ENCODE measurements around the gene ZFYVE21.

Gene ZFYVE21

DNA sequence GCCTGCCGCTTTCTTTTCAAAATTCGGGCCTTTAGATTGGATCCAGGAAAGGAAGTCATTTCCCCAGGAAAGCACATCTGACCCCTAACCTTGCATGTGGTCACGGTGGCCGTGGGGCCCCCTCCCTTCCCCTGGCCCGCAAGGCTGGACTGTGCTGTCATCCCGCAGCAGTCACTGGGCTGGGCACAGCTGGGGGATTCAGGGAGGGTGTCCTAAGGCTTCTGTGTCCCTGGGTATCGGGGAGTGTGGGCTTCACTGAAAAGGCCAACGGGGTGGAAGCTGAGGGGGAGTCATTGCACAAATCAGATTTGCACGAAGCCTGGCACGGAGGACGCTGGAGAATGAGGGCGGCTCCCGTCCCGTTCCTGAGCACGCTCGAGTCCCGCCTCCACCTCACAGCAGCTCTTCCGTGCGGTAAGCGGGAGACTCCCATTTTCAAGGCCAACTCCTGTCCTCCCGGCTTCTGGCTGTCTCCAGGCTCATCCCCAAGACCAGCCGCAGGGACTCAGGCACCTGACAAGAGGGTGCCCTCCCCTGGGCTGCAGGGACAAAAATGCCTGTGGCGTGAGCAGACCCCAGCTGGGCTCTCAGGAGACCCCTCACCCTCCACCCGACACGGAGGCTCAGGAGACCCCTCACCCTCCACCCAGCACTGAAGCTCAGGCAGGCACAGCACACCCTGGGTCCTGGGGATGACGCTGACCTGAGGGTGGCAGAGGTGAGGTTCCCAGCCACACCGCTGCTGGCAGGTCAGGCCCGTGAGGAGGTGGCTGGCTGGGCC lies 9.9 kb upstream of the ZFYVE21 start:
- no peak for DNase-seq (ENCODE audit: low read depth)

DNA sequence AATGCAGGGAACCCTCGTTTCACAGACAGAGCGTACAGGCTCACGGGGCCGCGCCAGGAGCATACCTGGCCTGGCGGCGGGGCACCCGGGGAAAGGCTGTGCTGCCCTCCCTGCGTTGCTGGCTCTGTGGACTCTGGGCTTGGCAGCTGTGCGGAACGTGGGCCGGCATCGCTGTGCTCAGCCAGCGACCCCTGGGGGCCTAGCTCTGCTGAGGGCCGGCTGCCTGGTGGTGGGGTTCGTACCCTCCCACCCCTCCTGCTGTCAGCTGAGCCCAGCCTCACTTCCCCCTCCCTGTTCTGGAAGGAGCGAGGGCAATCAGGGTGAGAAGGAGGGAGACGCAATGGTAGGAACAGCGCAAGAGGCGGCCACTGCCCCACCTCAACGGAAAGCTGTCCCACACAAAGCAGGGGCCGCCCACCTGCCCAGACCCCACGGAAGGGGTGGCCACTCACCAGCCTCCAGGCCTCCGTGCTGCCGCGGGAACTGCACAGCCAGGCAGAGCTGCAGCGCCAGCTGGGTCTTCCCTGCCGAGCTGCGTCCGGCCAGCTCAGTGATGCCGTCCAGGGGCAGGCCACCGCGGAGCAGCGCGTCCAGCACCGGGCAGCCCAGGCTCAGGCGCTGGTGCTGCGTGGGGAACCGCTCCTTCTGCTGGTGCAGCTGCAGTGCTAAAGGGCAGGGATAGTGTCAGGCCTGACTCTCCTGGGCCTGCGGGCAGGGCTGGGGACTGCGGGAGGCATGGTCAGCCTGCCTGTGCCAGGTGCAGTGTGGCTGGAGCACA lies 8.9 kb upstream of the ZFYVE21 start:
- DNase-seq (ENCODE audit: low read depth): no peak

DNA sequence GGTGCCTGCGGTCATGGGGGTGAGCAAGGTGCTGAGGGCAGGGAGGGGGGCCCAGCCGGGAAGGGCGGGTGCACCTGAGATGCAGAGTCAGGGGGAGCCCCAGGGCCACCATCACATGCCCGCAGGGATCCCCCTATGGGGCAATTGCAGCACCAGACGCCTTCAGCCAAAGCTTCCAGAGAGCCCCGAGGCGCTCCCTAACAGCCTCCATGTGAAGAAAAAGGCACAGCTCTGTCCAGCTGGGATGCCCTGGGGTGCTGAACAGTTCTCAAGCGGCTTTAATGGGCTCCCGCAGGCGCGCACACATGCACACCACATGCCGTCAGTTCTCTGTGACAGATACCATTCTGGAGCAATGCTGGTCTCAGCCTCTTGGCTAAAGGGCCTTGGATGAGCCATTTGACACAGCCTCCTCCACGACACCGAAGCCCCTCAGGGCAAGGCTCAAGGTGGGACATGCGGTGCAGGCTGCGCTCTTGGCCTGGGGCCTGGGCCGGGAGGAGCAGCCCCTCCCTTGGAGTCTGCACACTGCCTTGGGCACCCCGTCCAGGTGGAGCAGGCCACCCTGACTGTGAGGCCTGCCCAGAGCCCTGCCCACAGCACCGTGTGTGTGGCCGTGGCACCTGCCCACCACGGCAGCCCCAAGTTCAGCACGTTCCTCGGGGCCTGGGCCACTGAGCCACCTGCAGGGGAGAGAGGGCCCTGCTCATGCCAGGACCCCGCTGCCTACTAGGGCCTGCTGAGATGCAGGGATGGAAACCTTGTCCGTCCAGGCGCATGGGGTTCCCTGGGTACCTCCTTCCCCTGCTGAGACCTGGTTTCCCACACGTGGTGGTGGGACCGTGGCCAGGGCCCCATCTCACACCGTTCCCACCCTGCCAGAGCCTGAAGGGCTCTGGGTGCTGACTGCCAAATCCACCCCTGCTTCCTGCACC lies 8.0 kb upstream of the ZFYVE21 start:
- no peak for DNase-seq (ENCODE audit: low read depth)

DNA sequence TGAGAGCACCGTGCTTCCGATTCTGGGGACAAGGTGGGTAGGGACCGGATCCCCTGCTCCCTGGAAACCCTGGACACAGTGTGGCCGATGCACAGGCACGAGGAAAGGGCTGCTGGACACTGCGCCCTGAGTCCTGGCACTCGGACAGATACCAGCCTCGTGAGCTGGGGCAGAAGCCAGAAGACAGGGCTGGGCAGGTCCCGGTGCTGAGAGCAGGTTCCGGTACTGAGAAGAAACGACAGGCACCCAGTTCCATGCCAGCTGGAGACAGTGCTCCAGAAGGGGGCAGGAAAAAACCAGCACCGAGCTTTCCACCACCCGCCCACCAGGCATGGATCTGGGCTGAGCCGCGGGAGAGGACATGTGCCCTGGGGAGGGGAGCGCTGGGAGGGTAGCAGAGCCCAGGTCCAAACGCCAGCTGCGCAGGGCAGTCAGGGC lies 6.8 kb upstream of the ZFYVE21 start:
- DNase-seq (ENCODE audit: low read depth): no peak

DNA sequence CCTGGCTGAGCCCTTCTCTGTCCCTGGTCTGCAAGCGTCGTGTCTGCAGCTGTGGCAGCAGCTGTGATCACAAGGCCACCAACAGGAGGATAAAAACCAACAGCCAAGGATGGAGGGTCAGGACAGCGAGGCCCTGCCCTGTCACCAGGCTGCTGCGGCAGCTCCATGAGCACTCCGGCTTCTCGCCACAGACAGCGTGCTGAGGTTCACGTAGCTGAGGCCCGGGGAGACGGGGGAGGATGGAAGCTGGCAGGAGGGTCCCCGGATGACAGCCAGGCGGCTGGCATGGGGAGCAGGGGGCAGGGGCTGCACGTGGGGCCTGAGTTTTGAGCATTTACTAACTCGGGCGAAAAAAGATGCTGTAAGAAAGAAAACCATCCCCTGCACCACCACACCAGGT lies 5.8 kb upstream of the ZFYVE21 start:
- no peak for DNase-seq (ENCODE audit: low read depth)

DNA sequence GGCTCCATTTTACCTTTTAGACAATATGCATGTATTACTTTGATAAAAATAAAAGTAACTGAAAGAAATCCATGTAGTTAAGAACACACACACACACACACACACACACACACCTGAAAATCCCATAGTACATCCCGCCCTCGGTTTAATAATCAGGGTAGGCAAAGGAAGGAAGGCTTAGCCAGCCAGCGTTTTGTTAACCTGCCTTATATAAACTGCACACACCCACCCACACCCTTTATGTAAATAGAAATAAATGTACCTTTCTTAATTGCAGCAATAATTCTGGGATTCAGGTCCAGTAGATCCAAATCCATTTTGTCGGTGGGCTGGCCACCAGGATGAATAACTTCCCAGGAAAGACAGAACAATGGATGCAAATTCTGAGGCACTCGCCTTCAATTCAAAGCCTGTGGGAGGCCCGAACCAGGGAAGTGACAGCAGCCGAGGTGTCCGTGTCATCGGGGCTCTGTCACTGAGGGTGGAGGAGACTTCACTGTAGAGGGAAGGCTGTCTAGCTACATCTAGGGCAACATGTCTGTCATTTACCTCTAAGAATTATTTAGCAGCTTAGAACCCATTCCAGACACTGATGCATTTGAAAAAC lies 4.7 kb upstream of the ZFYVE21 start:
- no peak for DNase-seq (ENCODE audit: low read depth)

DNA sequence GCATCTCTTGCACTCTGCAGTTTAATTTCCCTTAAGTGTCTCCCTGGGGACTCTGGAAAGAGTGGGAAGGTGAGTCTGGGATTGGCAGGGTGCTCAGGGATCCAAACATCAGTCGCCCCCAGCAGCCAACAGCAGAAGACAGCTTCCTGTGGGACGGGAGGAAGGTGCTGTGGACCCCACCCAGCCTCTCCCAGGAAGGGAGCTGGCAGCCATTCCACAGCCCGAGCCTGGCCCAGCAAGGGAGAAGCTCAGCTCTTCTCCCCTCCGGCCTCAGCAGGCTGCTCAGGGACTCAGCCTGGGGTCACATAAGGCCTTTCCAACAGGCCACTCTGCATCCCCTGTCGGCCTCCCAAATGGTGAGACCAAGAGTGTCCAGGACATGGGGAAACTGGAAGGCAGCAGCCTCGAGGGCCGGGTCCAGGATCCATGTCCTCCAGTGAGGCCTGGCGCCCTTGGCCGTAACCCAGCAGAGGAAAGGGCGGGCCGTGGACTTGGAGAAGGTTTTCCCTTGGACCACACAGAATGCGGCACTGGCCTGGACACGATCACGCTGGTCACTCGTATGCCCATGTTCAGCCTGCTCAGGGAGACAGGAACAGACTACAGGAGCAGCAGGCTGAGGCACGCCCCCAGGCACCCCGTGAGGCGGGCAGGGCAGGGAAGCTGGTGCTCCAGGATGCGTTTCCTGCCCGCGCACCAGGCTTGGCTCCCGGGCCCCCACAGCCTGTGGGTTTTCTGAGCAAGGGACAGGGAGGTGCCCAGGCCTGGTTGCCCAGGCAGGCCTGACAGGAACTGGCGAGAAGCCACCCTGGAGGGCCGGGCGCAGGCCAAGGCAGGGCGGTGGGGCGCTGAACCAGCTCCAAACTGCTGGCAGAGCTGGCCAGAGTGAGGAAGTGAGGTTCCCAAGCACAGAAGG lies 3.8 kb upstream of the ZFYVE21 start:
- no peak for DNase-seq (ENCODE audit: low read depth)

DNA sequence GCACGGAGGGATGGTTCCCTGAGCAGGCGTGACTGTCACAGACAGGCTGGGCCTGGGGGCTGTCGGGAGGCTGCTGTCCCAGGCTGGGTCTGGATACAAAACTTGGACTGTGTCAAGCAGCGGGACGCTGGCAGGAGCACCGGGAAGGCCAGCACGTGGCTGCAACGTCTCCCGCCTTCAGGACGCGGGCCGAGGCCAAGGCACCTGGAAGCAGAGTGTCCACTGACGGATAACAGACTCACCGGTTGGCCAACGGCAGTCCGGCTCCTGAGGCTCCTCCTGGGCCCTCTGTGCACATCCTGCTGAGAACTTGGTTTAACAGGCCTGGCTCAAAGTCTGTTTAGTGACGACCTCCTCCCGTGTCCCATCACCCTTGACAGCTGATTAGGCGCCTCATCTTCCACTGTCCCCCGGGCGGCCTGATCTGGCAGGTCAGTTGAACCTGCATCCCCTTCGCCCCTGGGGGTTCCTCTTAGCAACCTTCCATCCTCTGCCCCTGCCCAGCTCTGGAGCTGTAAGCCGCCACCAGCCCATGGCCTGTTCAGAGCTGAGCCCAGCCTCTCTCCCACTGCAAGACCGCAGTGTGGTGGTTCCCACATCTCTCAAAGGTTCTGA lies 2.9 kb upstream of the ZFYVE21 start:
- DNase-seq (ENCODE audit: low read depth): no peak

DNA sequence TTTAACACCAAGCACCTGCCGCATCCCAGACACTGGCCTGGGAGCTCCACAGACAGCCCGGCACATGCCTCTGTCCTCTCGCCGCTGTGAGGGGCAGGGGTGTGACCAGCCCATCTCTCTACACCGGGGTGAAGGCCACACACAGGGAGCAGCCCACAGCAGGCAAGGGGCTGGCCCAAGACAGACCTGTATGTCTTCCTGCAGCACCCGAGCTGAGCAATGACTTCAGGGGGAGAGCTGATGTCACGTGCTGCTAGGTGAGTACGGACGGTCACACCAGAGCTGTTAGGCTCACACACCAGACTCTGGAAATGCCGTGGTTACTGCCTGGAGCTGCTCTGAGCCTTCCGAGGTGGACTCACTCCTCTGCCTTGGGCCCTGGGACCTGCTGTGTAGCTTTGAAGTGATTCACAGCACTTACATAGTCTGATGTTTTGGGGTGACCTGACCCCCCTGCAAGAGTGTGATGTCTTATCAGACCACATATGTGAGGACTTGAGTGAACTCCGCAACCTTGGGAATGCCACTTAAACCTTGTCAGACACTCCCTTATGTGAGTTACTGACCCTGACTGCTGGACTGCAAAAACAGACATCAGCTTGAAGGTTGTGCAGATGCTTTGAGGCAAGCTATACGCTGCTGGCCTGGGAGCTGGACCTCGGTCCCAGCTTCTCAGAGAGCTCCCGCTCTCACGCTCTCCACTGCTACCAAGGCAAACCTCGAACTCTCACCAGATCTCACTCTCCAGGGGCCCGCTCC lies 2.1 kb upstream of the ZFYVE21 start:
- no peak for DNase-seq (ENCODE audit: low read depth)

DNA sequence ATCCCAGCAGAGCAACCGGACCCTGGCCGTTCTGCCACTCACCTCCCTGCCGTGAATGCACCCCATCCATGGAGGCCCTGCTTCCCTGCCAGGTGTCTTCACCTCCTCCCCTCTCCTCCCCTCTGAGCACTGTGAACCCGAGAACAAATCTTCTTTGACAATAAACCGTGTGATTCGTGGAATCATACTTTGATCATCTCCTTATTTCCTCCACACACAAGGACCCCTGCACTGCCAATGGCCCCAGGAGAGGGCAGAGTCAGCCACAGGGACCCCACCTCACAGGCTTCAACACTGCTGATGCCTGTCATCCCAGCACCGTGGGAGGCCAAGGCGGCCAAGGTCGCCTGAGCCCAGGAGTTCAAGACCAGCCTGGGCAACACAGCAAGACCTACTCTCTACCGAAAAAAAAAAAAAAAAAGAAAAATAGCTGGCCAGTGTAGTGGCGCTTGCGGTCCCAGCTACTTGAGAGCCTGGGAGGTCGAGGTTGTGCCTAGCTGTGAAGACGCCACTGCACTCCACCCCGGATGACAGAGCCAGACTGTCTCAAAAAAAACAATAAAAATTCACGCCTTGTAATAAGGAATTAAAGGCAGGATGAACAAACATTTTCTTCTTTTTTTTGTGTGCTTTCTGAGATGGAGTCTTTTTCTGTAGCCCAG lies 1.4 kb upstream of the ZFYVE21 start:
- no peak for DNase-seq (ENCODE audit: low read depth)

DNA sequence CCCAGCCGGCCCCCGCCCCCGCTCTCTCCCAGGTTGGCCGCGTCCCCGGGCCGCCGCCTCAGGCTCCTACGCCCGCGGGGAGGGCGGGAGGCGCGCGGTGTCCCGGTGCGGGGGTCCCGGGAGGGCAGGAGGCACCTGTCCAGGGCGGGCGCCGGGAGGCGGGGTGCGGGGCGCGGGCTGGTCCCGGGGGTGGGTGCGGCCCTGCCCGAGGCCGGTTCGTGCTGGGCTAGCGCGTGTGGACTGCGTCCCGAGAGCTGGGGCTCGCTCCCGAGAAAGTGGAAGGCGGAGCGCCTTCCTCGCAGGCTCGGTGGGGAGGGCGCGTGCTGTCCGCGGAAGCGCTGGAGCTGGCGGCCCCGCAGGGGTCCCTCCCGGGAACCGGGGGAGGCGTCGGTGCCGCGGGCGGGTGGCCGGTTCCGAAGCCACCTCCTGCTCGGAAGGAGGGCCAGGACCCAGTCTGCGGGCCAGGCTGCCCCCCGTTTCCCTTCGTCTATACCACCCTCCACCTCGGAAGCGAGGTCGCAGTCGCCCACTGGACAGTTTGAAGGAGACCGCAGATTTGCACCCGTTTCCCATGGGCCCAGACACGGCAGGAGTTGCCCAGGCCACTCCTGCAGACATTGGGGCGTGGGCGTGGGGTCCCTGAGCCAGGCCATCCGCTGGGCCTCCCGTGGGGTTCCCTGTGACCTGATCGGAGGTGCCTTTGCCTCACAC lies 636 bp downstream of the ZFYVE21 start:
- no peak for DNase-seq (ENCODE audit: low read depth)

DNA sequence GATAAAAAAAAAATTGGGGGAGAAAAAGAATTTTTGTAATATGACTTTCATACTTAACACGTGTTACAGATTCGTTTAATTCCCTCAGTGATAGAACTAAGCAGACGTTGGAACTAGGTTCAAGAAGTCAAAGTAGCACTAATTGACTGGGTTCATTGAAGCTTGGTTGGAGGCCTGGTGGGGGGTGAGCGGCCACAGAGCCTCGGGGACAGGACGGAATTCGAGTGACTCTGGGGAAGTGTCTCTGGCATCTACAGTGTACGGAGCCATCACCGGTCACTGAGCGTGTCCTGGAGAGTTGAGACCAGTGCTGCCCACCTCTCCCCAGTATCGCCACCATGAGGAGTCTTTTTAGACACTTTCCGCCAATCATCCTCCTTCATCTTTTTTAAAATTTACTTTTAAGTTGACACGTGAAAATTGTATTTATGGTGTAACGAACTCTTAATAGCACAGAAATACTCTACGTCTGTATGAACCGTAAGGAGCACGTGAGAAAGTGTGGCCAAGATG lies 1.3 kb downstream of the ZFYVE21 start:
- no peak for DNase-seq (ENCODE audit: low read depth)

DNA sequence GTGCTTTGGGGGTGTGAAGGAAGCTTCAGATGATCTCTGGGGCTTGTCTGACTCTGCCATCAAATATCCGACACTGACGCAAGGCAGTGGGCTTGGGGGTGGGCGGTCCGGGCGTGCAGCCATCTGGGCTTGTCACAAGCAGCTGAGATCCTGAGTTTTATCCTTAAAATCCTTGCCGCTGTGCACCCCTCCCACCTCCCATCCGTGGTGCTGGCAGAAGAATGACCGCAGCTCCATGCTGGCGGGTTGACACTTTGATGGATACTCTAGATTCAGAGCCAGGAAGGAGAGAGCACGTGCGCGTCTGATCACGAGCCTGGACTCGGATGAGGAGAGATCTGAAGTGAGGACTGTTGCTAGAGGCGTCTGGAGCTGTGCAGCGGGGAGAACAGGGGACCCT lies 3.0 kb downstream of the ZFYVE21 start:
- DNase-seq (ENCODE audit: low read depth): no peak

DNA sequence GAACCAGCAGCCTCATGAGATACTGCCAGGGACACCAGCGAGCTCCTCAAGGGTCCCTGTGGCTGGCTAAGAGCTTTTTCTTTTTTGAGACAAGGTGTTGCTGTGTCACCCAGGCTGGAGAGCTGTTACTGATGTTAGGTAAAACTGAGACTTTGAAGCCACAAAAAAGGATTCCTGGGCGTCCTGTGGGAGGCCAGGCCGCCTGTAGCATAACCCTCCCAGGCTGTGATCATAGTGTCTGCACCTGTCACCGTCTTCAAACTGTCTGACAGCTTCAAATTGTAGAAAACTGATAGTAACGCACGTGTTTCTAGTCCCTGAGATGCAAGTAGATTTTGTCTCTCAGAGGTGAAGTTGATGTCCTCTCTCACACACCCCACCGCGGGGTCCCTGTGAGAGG lies 4.1 kb downstream of the ZFYVE21 start:
- DNase-seq (ENCODE audit: low read depth): no peak

DNA sequence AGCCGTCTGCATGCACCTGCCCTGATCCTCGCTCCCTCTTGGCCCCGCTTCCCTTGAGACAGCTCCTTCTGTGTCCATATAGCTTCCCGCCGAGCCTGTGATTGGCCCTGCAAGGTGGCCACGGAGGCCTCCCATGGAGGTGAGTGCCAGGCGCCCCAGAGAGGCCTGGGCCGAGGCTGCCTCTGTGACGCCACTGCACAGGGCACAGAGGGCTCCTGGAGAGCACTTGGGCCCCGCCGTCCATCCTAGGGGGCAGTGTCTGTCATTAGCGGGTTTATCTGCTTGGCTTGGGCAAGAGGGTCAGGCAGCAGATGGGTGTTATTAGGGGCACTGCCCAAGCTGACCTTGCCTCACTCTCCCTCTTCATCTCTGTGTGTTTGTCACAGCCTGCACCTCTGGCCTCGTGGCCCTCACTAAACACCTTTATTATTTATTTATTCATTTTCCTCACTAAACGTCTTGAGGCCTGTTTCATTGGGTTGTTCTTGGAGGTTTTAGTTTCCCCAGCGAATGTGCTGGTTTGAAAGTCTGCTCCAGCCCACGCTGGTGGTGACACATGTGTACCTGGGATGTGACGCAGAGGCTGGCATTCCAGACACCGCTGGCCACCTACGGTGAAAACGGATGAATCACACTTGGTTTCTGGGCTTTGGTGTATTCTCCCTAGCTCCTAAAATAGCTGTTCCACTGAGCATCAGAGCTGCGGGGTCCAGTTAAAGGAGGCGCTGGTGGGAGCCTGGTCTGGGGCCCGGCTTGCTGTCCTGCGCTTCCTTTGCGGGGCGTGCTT lies 5.9 kb downstream of the ZFYVE21 start:
- DNase-seq (ENCODE audit: low read depth): peak; percentile 33

DNA sequence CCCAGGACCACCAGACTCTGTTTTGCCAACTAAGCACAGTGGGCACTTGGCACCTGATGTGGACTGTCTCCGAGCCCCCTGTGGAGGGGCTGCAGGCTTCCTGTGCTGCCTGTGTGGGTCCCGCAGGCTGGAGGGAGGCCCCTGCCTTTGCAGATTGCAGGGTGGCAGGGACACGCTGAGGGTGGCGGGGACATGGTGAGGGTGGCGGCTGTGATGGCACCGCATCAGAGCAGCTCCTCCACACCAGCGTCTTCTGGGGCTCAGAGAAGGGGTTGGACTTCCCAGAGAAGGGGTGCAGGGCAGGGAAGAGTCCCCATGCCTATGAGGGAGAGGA lies 8.1 kb downstream of the ZFYVE21 start:
- no peak for DNase-seq (ENCODE audit: low read depth)

DNA sequence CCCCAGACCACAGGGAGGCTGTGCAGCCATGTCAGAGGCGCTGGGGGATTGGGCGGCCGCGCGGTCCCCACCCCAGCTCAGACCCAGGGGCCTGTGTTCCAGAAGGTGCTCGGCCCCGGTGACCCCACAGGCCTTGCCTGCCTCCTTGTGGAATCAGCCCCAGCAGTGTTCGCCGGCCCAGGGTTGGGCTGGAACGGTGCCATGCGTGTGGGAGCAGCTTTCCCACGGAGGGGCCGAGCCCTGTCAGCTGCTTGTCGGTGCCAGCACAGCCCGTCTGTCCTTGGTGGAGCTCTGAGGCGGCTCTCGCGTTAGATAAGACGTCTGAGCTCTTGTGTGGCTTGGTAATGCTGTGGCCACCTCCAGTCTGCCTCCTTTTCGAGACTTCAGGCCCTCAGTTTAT lies 8.5 kb downstream of the ZFYVE21 start:
- no peak for DNase-seq (ENCODE audit: low read depth)

All from activated T-helper 9 cell treated with anti-CD3 and anti-CD28 coated beads, Interleukin-2, amount 50 U/mL, for 16 hours (primary cell).